HEK293 (cell line): ENCODE results near the gene PLCB1.

ENCODE experiments used
- CTCF ChIA-PET: fragments of 350-600 bp; formaldehyde crosslinking; extraction: SDS; loops from one replicate; lab custom pipeline; 2021; ENCODE audit warnings: antibody characterized with exemption; lab: Yijun Ruan, JAX
- POLR2A ChIA-PET: fragments of 300-600 bp; formaldehyde crosslinking; extraction: SDS; loops from one replicate; lab custom pipeline; 2020; ENCODE audit warnings: antibody characterized with exemption, inconsistent platforms; lab: Yijun Ruan, JAX
- H3K27ac ChIP-seq: fragments of 200-500 bp; sonication (Bioruptor generic); 2 replicates; pipeline ENCODE4 v1.5.1; 2014; ENCODE audit warnings: low read depth, low read length, control low read depth, inconsistent platforms; ENCODE audit errors: extremely low read depth
- H3K36me3 ChIP-seq, 2 experiments: fragments of 200-500 bp in 1 of 2; sonication (Bioruptor generic) in 1 of 2; 1 replicate in 1 of 2; 2 replicates in 1 of 2; pipeline ENCODE4 v1.5.1; 2014 to 2017; ENCODE audit warnings: inconsistent platforms in 2 of 2, low read length in 2 of 2; ENCODE audit not compliant: control insufficient read depth in 2 of 2, insufficient read depth in 1 of 2
- H3K4me1 ChIP-seq: fragments of 200-500 bp; sonication (Bioruptor generic); 2 replicates; pipeline ENCODE4 v1.5.1; 2014; ENCODE audit warnings: mild to moderate bottlenecking, low read length, inconsistent platforms; ENCODE audit not compliant: control insufficient read depth, insufficient read depth
- H3K4me3 ChIP-seq: 2 replicates; pipeline ENCODE4 v1.5.1; 2011; ENCODE audit warnings: low read depth, mild to moderate bottlenecking, control low read depth, low read length, moderate library complexity
- H3K9me3 ChIP-seq: fragments of 200-500 bp; sonication (Bioruptor generic); 2 replicates; pipeline ENCODE4 v1.5.1; 2014; ENCODE audit warnings: low read depth, low read length, inconsistent platforms; ENCODE audit not compliant: control insufficient read depth, insufficient read depth
- GFI1B ChIP-seq: fragments of 450-650 bp; formaldehyde crosslinking; IDR thresholded peaks from 2 replicates; pipeline ENCODE4 v1.5.1; 2016; ENCODE audit warnings: missing biosample characterization, missing genetic modification characterization
- HOXA7 ChIP-seq: sonication (generic); formaldehyde crosslinking; IDR thresholded peaks from 2 replicates; pipeline ENCODE4 v1.8.1; 2022; ENCODE audit warnings: missing genetic modification reagents, borderline replicate concordance
- MEIS1 ChIP-seq: sonication (generic); formaldehyde crosslinking; IDR thresholded peaks from 2 replicates; pipeline ENCODE4 v1.8.1; 2022; ENCODE audit warnings: missing genetic modification reagents, mild to moderate bottlenecking, borderline replicate concordance
- REPIN1 ChIP-seq: fragments of 450-650 bp; formaldehyde crosslinking; IDR thresholded peaks from 2 replicates; pipeline ENCODE4 v1.5.1; 2017; ENCODE audit warnings: missing biosample characterization, missing genetic modification characterization, low read depth
- SCRT2 ChIP-seq: fragments of 450-650 bp; formaldehyde crosslinking; IDR thresholded peaks from 2 replicates; pipeline ENCODE4 v1.5.1; 2016; ENCODE audit warnings: missing biosample characterization, missing genetic modification characterization
- SETDB1 ChIP-seq: IDR thresholded peaks from one replicate; pipeline ENCODE4 v1.6.1; 2017; ENCODE audit warnings: mild to moderate bottlenecking, low read length, moderate library complexity, mixed read lengths; ENCODE audit not compliant: insufficient read length
- SP2 ChIP-seq: fragments of 450-650 bp; formaldehyde crosslinking; IDR thresholded peaks from 2 replicates; pipeline ENCODE4 v1.5.1; 2016; ENCODE audit warnings: missing biosample characterization, missing genetic modification characterization
- TRIM28 ChIP-seq: IDR thresholded peaks from 2 replicates; pipeline ENCODE4 v1.6.1; 2011; ENCODE audit warnings: low read length, control low read depth, borderline replicate concordance
- YY1 ChIP-seq: fragments of 450-650 bp; formaldehyde crosslinking; IDR thresholded peaks from 2 replicates; pipeline ENCODE4 v1.5.1; 2018; ENCODE audit warnings: missing biosample characterization, missing genetic modification characterization
- ZBTB8A ChIP-seq: fragments of 450-650 bp; formaldehyde crosslinking; IDR thresholded peaks from 2 replicates; pipeline ENCODE4 v1.5.1; 2016; ENCODE audit warnings: missing biosample characterization, missing genetic modification characterization
- ZFP3 ChIP-seq: fragments of 450-650 bp; formaldehyde crosslinking; IDR thresholded peaks from 2 replicates; pipeline ENCODE4 v1.5.1; 2016; ENCODE audit warnings: low read depth, missing biosample characterization, missing genetic modification characterization
- ZFP41 ChIP-seq: fragments of 450-650 bp; formaldehyde crosslinking; IDR thresholded peaks from 2 replicates; pipeline ENCODE4 v1.5.1; 2016; ENCODE audit warnings: missing biosample characterization, missing genetic modification characterization, borderline replicate concordance
- ZNF10 ChIP-seq: fragments of 450-650 bp; formaldehyde crosslinking; IDR thresholded peaks from 2 replicates; pipeline ENCODE4 v1.5.1; 2017; ENCODE audit warnings: missing biosample characterization, missing genetic modification characterization
- ZNF202 ChIP-seq: fragments of 450-650 bp; formaldehyde crosslinking; IDR thresholded peaks from 2 replicates; pipeline ENCODE4 v1.5.1; 2016; ENCODE audit warnings: missing biosample characterization, missing genetic modification characterization, borderline replicate concordance
- ZNF211 ChIP-seq: fragments of 450-650 bp; formaldehyde crosslinking; IDR thresholded peaks from 2 replicates; pipeline ENCODE4 v1.5.1; 2016; ENCODE audit warnings: low read depth, missing biosample characterization, missing genetic modification characterization
- ZNF221 ChIP-seq: fragments of 450-650 bp; formaldehyde crosslinking; IDR thresholded peaks from 2 replicates; pipeline ENCODE4 v1.5.1; 2017; ENCODE audit warnings: missing biosample characterization, missing genetic modification characterization, borderline replicate concordance
- ZNF302 ChIP-seq: fragments of 450-650 bp; formaldehyde crosslinking; IDR thresholded peaks from 2 replicates; pipeline ENCODE4 v1.5.1; 2016; ENCODE audit warnings: missing biosample characterization, missing genetic modification characterization, low read depth
- ZNF335 ChIP-seq: fragments of 450-650 bp; formaldehyde crosslinking; conservative IDR thresholded peaks from 2 replicates; pipeline ENCODE4 v1.5.1; 2016; ENCODE audit warnings: missing biosample characterization, missing genetic modification characterization
- ZNF354C ChIP-seq: fragments of 450-650 bp; formaldehyde crosslinking; IDR thresholded peaks from 2 replicates; pipeline ENCODE4 v1.5.1; 2016; ENCODE audit warnings: missing biosample characterization, missing genetic modification characterization, low read depth, borderline replicate concordance
- ZNF791 ChIP-seq: fragments of 450-650 bp; formaldehyde crosslinking; IDR thresholded peaks from 2 replicates; pipeline ENCODE4 v1.5.1; 2016; ENCODE audit warnings: missing biosample characterization, missing genetic modification characterization
- TF ChIP-seq, protein P1 (sequence below): fragments of 450-650 bp; formaldehyde crosslinking; IDR thresholded peaks from 2 replicates; pipeline ENCODE4 v1.5.1; 2016; ENCODE audit warnings: missing biosample characterization, missing genetic modification characterization
- TF ChIP-seq, protein P2 (sequence below): fragments of 450-650 bp; formaldehyde crosslinking; IDR thresholded peaks from 2 replicates; pipeline ENCODE4 v1.5.1; 2017; ENCODE audit warnings: missing biosample characterization, mild to moderate bottlenecking, missing genetic modification characterization, moderate library complexity
- TF ChIP-seq, protein P3 (sequence below): IDR thresholded peaks from 2 replicates; pipeline ENCODE4 v1.6.1; 2011; ENCODE audit warnings: mild to moderate bottlenecking, low read depth, low read length, borderline replicate concordance
- TF ChIP-seq, protein P4 (sequence below): fragments of 450-650 bp; formaldehyde crosslinking; IDR thresholded peaks from 2 replicates; pipeline ENCODE4 v1.5.0; 2017; ENCODE audit warnings: missing biosample characterization, missing genetic modification characterization, borderline replicate concordance

Gene PLCB1

DNA sequence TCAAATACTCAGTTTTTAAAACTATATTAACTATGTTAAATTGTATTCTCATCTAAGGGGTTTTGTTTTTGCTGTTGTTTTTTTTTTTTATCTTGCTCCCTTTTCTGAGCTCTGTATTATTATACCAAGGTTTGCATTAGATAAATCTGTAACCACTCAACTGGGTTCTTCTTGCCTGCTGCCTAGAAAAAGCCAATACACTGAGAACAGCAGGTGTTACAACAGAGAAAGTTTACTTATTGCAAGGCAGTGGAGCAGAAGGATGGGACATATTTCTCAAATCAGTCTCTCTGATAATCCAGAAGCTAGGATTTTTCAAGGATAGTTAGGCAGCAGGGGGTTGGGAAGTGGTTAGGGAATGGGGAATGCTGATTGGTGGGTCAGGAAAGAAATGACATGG is 558.0 kb downstream of the PLCB1 start:
- Histone ChIP-seq H3K27ac (no peak overlapping the region), H3K9me3 (no peaks in the 10 kb centered on the region), H3K36me3 (peaks cover 0 to 1% of the 10 kb centered on the region in 2 experiments; a peak in 1 of 3 replicates), H3K4me1 (no peaks in the 10 kb centered on the region), H3K4me3 (no peak overlapping the region)
- TF ChIP-seq SETDB1 (peak; percentile 48), TRIM28 (no peak), GFI1B (no peak), ZNF202 (tag by site-specific recombination) (no peak)
- TF ChIP-seq, protein P1, sequence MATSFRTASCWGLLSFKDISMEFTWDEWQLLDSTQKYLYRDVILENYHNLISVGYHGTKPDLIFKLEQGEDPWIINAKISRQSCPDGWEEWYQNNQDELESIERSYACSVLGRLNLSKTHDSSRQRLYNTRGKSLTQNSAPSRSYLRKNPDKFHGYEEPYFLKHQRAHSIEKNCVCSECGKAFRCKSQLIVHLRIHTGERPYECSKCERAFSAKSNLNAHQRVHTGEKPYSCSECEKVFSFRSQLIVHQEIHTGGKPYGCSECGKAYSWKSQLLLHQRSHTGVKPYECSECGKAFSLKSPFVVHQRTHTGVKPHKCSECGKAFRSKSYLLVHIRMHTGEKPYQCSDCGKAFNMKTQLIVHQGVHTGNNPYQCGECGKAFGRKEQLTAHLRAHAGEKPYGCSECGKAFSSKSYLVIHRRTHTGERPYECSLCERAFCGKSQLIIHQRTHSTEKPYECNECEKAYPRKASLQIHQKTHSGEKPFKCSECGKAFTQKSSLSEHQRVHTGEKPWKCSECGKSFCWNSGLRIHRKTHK (tag by site-specific recombination): no peak
- CTCF ChIA-PET: interaction anchor here (0.6 kb wide), 1 partner anchor 1600 kb away, joined by 3 read pairs; no protein-coding TSS in a partner anchor
- POLR2A ChIA-PET: no interaction called here

DNA sequence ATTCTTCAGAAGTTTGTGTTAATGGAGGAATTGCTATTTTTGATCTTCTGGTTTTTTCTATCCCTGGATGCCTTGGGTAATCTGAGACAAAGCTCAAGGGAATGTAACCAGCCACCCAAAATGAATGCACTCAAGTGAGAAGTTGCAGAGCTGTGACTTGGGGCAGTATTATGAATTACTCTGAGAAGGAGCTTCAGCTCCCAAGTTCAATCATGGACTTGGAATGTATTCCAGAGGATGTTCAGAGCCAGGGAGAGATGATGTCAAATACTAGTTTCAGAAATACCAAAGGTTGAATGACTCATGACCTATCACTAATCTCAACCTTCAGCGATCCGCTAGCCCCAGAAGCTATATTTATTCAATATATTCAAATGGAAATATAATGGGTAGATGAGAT is 561.6 kb downstream of the PLCB1 start:
- ChIA-PET CTCF (interaction anchor here (0.9 to 1.1 kb wide), 2 partner anchors 9 to 562 kb away, joined by 3 read pairs; no protein-coding TSS in a partner anchor), POLR2A (no interaction called here)
- TF ChIP-seq REPIN1 (tag by site-specific recombination): no peak
- TF ChIP-seq SP2 (tag by site-specific recombination): no peak
- no peak for TF ChIP-seq ZNF302 (tag by site-specific recombination)
- TF ChIP-seq ZNF354C (tag by site-specific recombination): no peak
- no peak for TF ChIP-seq ZFP41 (tag by site-specific recombination)
- TF ChIP-seq ZFP3 (tag by site-specific recombination): no peak
- TF ChIP-seq ZNF335: no peak
- no peak for TF ChIP-seq ZBTB8A
- no peak for TF ChIP-seq SCRT2 (tag by site-specific recombination)
- TF ChIP-seq HOXA7 (CRISPR knock-in tag): no peak
- TF ChIP-seq, protein P2, sequence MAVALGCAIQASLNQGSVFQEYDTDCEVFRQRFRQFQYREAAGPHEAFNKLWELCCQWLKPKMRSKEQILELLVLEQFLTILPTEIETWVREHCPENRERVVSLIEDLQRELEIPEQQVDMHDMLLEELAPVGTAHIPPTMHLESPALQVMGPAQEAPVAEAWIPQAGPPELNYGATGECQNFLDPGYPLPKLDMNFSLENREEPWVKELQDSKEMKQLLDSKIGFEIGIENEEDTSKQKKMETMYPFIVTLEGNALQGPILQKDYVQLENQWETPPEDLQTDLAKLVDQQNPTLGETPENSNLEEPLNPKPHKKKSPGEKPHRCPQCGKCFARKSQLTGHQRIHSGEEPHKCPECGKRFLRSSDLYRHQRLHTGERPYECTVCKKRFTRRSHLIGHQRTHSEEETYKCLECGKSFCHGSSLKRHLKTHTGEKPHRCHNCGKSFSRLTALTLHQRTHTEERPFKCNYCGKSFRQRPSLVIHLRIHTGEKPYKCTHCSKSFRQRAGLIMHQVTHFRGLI (tag by site-specific recombination): no peak
- no peak for TF ChIP-seq ZNF791 (tag by site-specific recombination)
- no peak for TF ChIP-seq MEIS1
- TF ChIP-seq, protein P3, sequence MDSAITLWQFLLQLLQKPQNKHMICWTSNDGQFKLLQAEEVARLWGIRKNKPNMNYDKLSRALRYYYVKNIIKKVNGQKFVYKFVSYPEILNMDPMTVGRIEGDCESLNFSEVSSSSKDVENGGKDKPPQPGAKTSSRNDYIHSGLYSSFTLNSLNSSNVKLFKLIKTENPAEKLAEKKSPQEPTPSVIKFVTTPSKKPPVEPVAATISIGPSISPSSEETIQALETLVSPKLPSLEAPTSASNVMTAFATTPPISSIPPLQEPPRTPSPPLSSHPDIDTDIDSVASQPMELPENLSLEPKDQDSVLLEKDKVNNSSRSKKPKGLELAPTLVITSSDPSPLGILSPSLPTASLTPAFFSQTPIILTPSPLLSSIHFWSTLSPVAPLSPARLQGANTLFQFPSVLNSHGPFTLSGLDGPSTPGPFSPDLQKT: no peak
- no peak for TF ChIP-seq ZNF10
- TF ChIP-seq YY1 (tag by site-specific recombination): no peak
- no peak for TF ChIP-seq ZNF221 (tag by site-specific recombination)
- no peak for TF ChIP-seq ZNF211
- TF ChIP-seq, protein P4, sequence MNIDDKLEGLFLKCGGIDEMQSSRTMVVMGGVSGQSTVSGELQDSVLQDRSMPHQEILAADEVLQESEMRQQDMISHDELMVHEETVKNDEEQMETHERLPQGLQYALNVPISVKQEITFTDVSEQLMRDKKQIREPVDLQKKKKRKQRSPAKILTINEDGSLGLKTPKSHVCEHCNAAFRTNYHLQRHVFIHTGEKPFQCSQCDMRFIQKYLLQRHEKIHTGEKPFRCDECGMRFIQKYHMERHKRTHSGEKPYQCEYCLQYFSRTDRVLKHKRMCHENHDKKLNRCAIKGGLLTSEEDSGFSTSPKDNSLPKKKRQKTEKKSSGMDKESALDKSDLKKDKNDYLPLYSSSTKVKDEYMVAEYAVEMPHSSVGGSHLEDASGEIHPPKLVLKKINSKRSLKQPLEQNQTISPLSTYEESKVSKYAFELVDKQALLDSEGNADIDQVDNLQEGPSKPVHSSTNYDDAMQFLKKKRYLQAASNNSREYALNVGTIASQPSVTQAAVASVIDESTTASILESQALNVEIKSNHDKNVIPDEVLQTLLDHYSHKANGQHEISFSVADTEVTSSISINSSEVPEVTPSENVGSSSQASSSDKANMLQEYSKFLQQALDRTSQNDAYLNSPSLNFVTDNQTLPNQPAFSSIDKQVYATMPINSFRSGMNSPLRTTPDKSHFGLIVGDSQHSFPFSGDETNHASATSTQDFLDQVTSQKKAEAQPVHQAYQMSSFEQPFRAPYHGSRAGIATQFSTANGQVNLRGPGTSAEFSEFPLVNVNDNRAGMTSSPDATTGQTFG (tag by site-specific recombination): no peak
- TF ChIP-seq, all 188 proteins: peak for 0

More for the DNA sequence above, 561.6 kb downstream of the PLCB1 start:
- no peaks in the 10 kb centered on the region for H3K4me1 ChIP-seq
- H3K27ac ChIP-seq: no peak overlapping the region
- no peak overlapping the region for H3K4me3 ChIP-seq
- peaks cover 0 to 3% of the 10 kb centered on the region in 2 experiments; a peak in 1 of 3 replicates for H3K36me3 ChIP-seq
- H3K9me3 ChIP-seq: no peaks in the 10 kb centered on the region
